HepG2 (cell line): ENCODE measurements around the gene ECHS1. TPM values are rescaled to one million over a fixed set of nuclear protein-coding genes. Genes with fewer than 3 reads are reported as not detected.

ENCODE experiments used
- CREBL2 ChIP-seq: sonication (generic); formaldehyde crosslinking; IDR thresholded peaks from 2 replicates; pipeline ENCODE4 v1.8.1; 2023; ENCODE audit warnings: missing genetic modification reagents, mild to moderate bottlenecking, borderline replicate concordance
- E2F1 ChIP-seq: sonication (generic); formaldehyde crosslinking; IDR thresholded peaks from 2 replicates; pipeline ENCODE4 v1.5.0; 2020; ENCODE audit warnings: missing genetic modification reagents
- ETV5 ChIP-seq: IDR thresholded peaks from 2 replicates; pipeline ENCODE4 v1.6.1; 2018; ENCODE audit warnings: missing biosample characterization, missing genetic modification reagents, inconsistent platforms, borderline replicate concordance
- KLF12 ChIP-seq: sonication (generic); formaldehyde crosslinking; IDR thresholded peaks from 2 replicates; pipeline ENCODE4 v1.4.0; 2020; ENCODE audit warnings: missing genetic modification reagents, borderline replicate concordance
- MAF1 ChIP-seq: sonication (generic); formaldehyde crosslinking; IDR thresholded peaks from 2 replicates; pipeline ENCODE4 v1.5.0; 2020; ENCODE audit warnings: missing genetic modification reagents, borderline replicate concordance
- PPARG ChIP-seq: conservative IDR thresholded peaks from 2 replicates; pipeline ENCODE4 v1.6.1; 2016; ENCODE audit warnings: missing biosample characterization, missing genetic modification reagents
- REST ChIP-seq, 2 experiments: IDR thresholded peaks; 2 replicates each; pipeline ENCODE4 v1.6.1; 2011 to 2012; ENCODE audit warnings: low read length in 2 of 2, borderline replicate concordance in 1 of 2, low read depth in 1 of 2, mild to moderate bottlenecking in 1 of 2, moderate library complexity in 1 of 2
- SATB2 ChIP-seq: sonication (generic); formaldehyde crosslinking; IDR thresholded peaks from 2 replicates; pipeline ENCODE4 v1.5.0; 2020; ENCODE audit warnings: missing genetic modification reagents
- SNAI1 ChIP-seq: sonication (generic); formaldehyde crosslinking; IDR thresholded peaks from 2 replicates; pipeline ENCODE4 v1.5.0; 2020; ENCODE audit warnings: mild to moderate bottlenecking, missing genetic modification reagents, borderline replicate concordance
- SRY ChIP-seq: sonication (generic); formaldehyde crosslinking; IDR thresholded peaks from 2 replicates; pipeline ENCODE4 v1.8.0; 2022; ENCODE audit warnings: mild to moderate bottlenecking, missing genetic modification reagents
- SUZ12 ChIP-seq: fragments of 150-350 bp; IDR thresholded peaks from 2 replicates; pipeline ENCODE4 v1.6.1; 2014; ENCODE audit warnings: low read depth, low read length
- TMF1 ChIP-seq: sonication (generic); formaldehyde crosslinking; IDR thresholded peaks from 2 replicates; pipeline ENCODE4 v1.8.1; 2022; ENCODE audit warnings: low read depth, missing genetic modification reagents
- XRCC5 ChIP-seq: fragments of 200-400 bp; formaldehyde crosslinking; optimal IDR thresholded peaks from 2 replicates; pipeline ENCODE3; 2017; ENCODE audit warnings: mild to moderate bottlenecking, low read length
- ZBTB39 ChIP-seq: sonication (generic); formaldehyde crosslinking; IDR thresholded peaks from 2 replicates; pipeline ENCODE4 v1.5.0; 2020; ENCODE audit warnings: missing genetic modification reagents
- ZFP1 ChIP-seq: IDR thresholded peaks from 2 replicates; pipeline ENCODE4 v1.6.1; 2016
- ZNF138 ChIP-seq: sonication (generic); formaldehyde crosslinking; IDR thresholded peaks from 2 replicates; pipeline ENCODE4 v1.5.0; 2020; ENCODE audit warnings: mild to moderate bottlenecking, low read depth, missing genetic modification reagents
- ZNF260 ChIP-seq: sonication (generic); formaldehyde crosslinking; IDR thresholded peaks from 2 replicates; pipeline ENCODE4 v1.4.0; 2020; ENCODE audit warnings: missing genetic modification reagents, low read depth, mild to moderate bottlenecking, borderline replicate concordance
- ZNF350 ChIP-seq: sonication (generic); formaldehyde crosslinking; IDR thresholded peaks from 2 replicates; pipeline ENCODE4 v1.4.0; 2020; ENCODE audit warnings: mild to moderate bottlenecking, low read depth, missing genetic modification reagents, borderline replicate concordance
- ZNF567 ChIP-seq: sonication (generic); formaldehyde crosslinking; IDR thresholded peaks from 2 replicates; pipeline ENCODE4 v1.8.1; 2023; ENCODE audit warnings: mild to moderate bottlenecking, missing genetic modification reagents, borderline replicate concordance
- ZNF569 ChIP-seq: sonication (generic); formaldehyde crosslinking; IDR thresholded peaks from 2 replicates; pipeline ENCODE4 v1.5.0; 2020; ENCODE audit warnings: mild to moderate bottlenecking, missing genetic modification reagents, moderate library complexity, borderline replicate concordance
- ZNF598 ChIP-seq: sonication (generic); formaldehyde crosslinking; IDR thresholded peaks from 2 replicates; pipeline ENCODE4 v1.5.1; 2020; ENCODE audit warnings: mild to moderate bottlenecking, missing genetic modification reagents, borderline replicate concordance
- ZNF7 ChIP-seq: IDR thresholded peaks from 2 replicates; pipeline ENCODE4 v1.6.1; 2016; ENCODE audit warnings: missing biosample characterization, missing genetic modification reagents
- ZNF780A ChIP-seq: sonication (generic); formaldehyde crosslinking; IDR thresholded peaks from 2 replicates; pipeline ENCODE4 v1.8.0; 2022; ENCODE audit warnings: mild to moderate bottlenecking, missing genetic modification reagents, moderate library complexity
- polyA plus RNA-seq, 8 experiments: library from polyadenylated mRNA; depleted of rRNA in 3 of 8; stranded (reverse) in 7 of 8; unstranded in 1 of 8; fragments of >200 nt; fragmentation: Illumina TruSeq in 4 of 8; extraction: Trizol in 4 of 8; gene quantifications; 2 replicates each; pipeline versions ENCODE4 v1.2.1 to v1.2.3, GENCODE V29; 2011 to 2016; ENCODE audit warnings: low read depth in 4 of 8, missing spikeins in 1 of 8, mixed read lengths in 1 of 8; ENCODE audit not compliant: insufficient read depth in 1 of 8
- total RNA-seq, 5 experiments: library from RNA; depleted of rRNA; stranded (reverse); fragments of >200 nt; fragmentation: Illumina TruSeq; extraction: Trizol; gene quantifications; 2 replicates each; pipeline ENCODE4 v1.2.3, GENCODE V29; 2016; ENCODE audit warnings: low read depth in 1 of 5

The ECHS1 gene
- total and polyA plus RNA-seq, 2 of the 13 experiments (the other 11 are each of a cell fraction or from before 2014, with no cell fraction given) = 32.7 to 195 TPM

GRCh38 chr10:133373174-133374090, at the start of gene ECHS1 (continued):
- no peak for TF ChIP-seq ZNF598
- no peak for TF ChIP-seq SRY (CRISPR knock-in tag)
- TF ChIP-seq KLF12 = no peak
- TF ChIP-seq SUZ12 = no peak
- TF ChIP-seq XRCC5 = no peak
- no peak for TF ChIP-seq ZBTB39 (CRISPR knock-in tag)
- TF ChIP-seq CREBL2 (CRISPR knock-in tag) = no peak
- no peak for TF ChIP-seq ZNF780A (CRISPR knock-in tag)
- no peak for TF ChIP-seq MAF1 (CRISPR knock-in tag)
- TF ChIP-seq ETV5 (CRISPR knock-in tag) = no peak
- TF ChIP-seq ZNF138 (CRISPR knock-in tag) = no peak
- TF ChIP-seq PPARG (CRISPR knock-in tag) = no peak
- TF ChIP-seq ZNF7 = no peak
- no peak for TF ChIP-seq ZFP1 (CRISPR knock-in tag)
- no peak for TF ChIP-seq TMF1 (CRISPR knock-in tag)
- no peak for TF ChIP-seq ZNF260
- no peak for TF ChIP-seq SNAI1
- peak; percentile 60; the same call in 1 of the 2 replicates for TF ChIP-seq E2F1
- no peak for TF ChIP-seq ZNF569
- no peak for TF ChIP-seq ZNF567
- TF ChIP-seq REST (IDR thresholded peaks at IDR 0.05; ENCODE audit: borderline replicate concordance in 1 of 2, low read depth in 1 of 2, low read length in 2 of 2) = no peak
- TF ChIP-seq ZNF350 = no peak
- no peak for TF ChIP-seq SATB2
